Measurements from ENCODE around the gene AIRE. TPM values are rescaled to one million over a fixed set of nuclear protein-coding genes. Genes with fewer than 3 reads are reported as not detected.

AIRE gene
- total and polyA plus RNA-seq, 8 donors = 0.18 to 0.87 TPM; not detected in 6

DNA sequence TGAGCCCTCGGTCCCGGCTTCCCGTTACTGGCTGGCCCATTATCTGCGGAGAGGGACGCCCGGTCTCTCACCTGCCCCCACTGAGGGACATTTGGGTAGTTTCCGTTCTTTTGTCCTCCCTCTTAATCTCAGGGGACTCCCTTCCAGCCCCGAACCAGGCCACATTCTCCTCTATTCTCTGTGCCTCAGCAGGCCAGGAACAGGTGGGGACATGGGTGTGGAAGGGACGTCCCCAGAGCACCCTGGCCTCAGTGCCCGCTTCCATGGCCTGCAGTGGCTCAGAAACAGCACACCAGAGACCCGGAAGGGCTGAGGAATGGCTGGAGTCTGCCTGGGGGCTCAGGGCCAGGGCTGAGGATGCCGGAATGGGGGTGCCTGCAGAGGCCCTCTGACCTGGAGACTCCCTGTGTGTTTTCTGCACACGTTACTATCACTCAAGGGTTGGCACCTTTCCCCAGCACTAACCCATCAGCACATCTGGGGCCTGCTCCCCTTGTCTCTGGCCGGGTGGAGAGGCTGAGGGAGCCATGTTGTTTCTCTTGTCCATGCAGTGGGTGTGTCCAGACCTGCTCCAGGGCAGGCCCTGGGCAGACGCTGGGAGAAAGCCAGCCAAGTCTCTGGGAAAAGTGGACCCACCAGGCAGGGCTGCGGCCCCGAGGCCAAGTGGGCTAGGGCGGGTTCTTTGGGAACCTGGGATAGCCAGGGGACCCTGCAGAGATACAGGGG, 14.0 kb upstream of the AIRE start:
- Histone ChIP-seq H3K4me3 (no peak overlapping the region), H3K4me1 (no peaks in the 10 kb centered on the region), H3K9me3 (no peaks in the 10 kb centered on the region), H3K27ac (no peak overlapping the region), H3K27me3 (peaks cover 0 to 11% (median 0%) of the 10 kb centered on the region in 3 donors), H3K36me3 (no peaks in the 10 kb centered on the region)
- TF ChIP-seq EP300 (IDR thresholded peaks at IDR 0.05) = no peak
- TF ChIP-seq POLR2AphosphoS5 (IDR thresholded peaks at IDR 0.05) = no peak
- TF ChIP-seq POLR2A (IDR thresholded peaks at IDR 0.05) = no peak
- TF ChIP-seq, protein P1, sequence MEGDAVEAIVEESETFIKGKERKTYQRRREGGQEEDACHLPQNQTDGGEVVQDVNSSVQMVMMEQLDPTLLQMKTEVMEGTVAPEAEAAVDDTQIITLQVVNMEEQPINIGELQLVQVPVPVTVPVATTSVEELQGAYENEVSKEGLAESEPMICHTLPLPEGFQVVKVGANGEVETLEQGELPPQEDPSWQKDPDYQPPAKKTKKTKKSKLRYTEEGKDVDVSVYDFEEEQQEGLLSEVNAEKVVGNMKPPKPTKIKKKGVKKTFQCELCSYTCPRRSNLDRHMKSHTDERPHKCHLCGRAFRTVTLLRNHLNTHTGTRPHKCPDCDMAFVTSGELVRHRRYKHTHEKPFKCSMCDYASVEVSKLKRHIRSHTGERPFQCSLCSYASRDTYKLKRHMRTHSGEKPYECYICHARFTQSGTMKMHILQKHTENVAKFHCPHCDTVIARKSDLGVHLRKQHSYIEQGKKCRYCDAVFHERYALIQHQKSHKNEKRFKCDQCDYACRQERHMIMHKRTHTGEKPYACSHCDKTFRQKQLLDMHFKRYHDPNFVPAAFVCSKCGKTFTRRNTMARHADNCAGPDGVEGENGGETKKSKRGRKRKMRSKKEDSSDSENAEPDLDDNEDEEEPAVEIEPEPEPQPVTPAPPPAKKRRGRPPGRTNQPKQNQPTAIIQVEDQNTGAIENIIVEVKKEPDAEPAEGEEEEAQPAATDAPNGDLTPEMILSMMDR (IDR thresholded peaks at IDR 0.05) = no peak
- DNase-seq = no peak
- 78 to 84% (median 81%) methylated on average over 13 to 18 of the region's 18 CpGs for WGBS, 5 donors
- intact Hi-C loops (cut with DNase I; ENCODE audit: low total_unique reads) = no loop called here

DNA sequence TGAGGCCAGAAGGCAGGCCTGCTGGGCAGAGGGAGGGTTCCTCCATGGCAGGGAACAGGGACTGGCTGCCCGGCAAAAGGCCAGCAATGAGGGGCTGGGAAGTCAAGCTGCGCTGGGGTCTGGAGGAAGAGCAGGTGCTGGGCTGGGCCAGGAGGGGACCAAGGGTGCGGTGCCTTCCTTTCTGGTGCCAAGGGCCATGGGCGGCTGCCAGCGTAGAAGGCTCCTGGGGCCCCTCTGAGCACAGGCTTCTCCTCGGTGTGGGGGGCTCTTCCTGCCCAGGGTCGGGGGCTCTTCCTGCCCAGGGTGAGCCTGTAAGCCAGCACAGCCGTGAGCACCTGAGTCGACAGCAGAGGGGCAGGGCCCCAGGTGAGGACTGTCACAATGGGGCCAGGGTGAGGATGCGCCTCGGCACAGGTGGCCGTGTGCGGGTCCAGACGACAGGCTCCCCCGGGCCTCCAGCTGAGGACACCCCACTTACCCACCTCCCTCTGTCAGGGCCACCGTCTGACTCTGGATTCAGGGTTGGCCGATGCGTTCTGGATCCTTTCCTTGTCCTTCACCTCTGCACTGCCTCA, 13.3 kb upstream of the AIRE start:
- intact Hi-C loops (cut with DNase I; ENCODE audit: low total_unique reads) = no loop called here
- DNase-seq = no peak
- WGBS, 5 donors = 81 to 94% (median 91%) methylated on average over 10 to 18 of the region's 18 CpGs
- Histone ChIP-seq H3K4me3 (no peak overlapping the region), H3K9me3 (no peaks in the 10 kb centered on the region), H3K27ac (no peak overlapping the region), H3K4me1 (no peaks in the 10 kb centered on the region), H3K27me3 (peaks cover 0 to 11% (median 0%) of the 10 kb centered on the region in 3 donors), H3K36me3 (no peaks in the 10 kb centered on the region)
- TF ChIP-seq POLR2A (IDR thresholded peaks at IDR 0.05) = no peak
- TF ChIP-seq, protein P1 (IDR thresholded peaks at IDR 0.05) = no peak
- no peak for TF ChIP-seq POLR2AphosphoS5 (IDR thresholded peaks at IDR 0.05)
- TF ChIP-seq EP300 (IDR thresholded peaks at IDR 0.05) = no peak

DNA sequence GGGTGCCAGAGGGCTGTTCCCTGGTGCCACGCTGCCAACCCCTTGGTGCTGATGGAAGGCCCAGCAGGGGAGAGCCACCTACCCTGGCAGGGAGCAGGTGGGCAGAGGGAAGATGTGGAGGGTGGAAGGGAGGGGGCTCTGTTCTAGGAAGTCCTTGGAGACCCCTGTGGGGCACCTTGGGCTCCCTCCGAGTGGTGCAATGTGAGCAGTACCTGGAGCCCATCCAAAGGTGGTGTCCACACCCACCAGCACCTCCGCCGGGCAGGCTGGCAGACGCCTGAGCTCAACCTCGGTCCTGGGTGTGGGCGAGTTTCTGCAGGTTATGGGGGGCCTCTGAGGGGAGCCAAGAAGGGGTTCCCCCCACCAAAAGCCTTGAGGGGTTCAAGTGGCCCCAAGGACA, 12.6 kb upstream of the AIRE start:
- WGBS, 5 donors = 67 to 100% (median 78%) methylated on average over 1 to 7 of the region's 7 CpGs
- H3K9me3 ChIP-seq = no peaks in the 10 kb centered on the region
- no peaks in the 10 kb centered on the region for H3K36me3 ChIP-seq
- H3K4me3 ChIP-seq = no peak overlapping the region
- no peak overlapping the region for H3K27ac ChIP-seq
- intact Hi-C loops (cut with DNase I; ENCODE audit: low total_unique reads) = no loop called here
- no peak for DNase-seq
- no peak for TF ChIP-seq POLR2A (IDR thresholded peaks at IDR 0.05)
- TF ChIP-seq EP300 (IDR thresholded peaks at IDR 0.05) = no peak
- TF ChIP-seq, protein P1 (IDR thresholded peaks at IDR 0.05) = no peak
- TF ChIP-seq POLR2AphosphoS5 (IDR thresholded peaks at IDR 0.05) = no peak
- H3K4me1 ChIP-seq = no peaks in the 10 kb centered on the region
- peaks cover 0 to 11% (median 0%) of the 10 kb centered on the region in 3 donors for H3K27me3 ChIP-seq

DNA sequence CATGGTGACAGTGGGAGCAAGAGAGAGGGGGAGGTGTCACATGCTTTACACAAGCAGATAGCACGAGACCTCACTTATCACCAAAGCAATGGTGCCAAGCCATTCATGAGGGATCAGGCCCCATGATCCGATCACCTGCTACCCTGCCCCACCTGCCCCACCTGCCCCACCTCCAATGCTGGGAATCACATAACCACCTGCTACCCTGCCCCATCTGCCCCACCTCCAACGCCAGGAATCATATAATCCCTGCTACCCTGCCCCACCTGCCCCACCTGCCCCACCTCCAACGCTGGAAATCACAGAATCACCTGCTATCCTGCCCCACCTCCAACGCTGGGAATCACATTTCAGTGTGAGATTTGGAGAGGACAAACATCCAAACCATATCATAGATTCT, 10.6 kb upstream of the AIRE start:
- intact Hi-C loops (cut with DNase I; ENCODE audit: low total_unique reads) = no loop called here
- TF ChIP-seq EP300 (IDR thresholded peaks at IDR 0.05) (no peak), POLR2AphosphoS5 (IDR thresholded peaks at IDR 0.05) (no peak), POLR2A (IDR thresholded peaks at IDR 0.05) (no peak)
- TF ChIP-seq, protein P1 (IDR thresholded peaks at IDR 0.05) = no peak
- no peaks in the 10 kb centered on the region for H3K4me1 ChIP-seq
- H3K9me3 ChIP-seq = no peaks in the 10 kb centered on the region
- WGBS, 5 donors = 58 to 71% (median 64%) methylated on average over 5 of the region's 5 CpGs
- no peak overlapping the region for H3K4me3 ChIP-seq
- H3K27me3 ChIP-seq = peaks cover 0 to 11% (median 0%) of the 10 kb centered on the region in 3 donors
- H3K27ac ChIP-seq = no peak overlapping the region
- no peak for DNase-seq
- no peaks in the 10 kb centered on the region for H3K36me3 ChIP-seq
